IPS DF 4.7 (cell line): ENCODE results near the gene STAP2.
"Not testable (repeated sequence)": the region's sequence is repeated elsewhere in the genome, so short reads cannot be mapped to it uniquely, and the experiment has no call there.

Source experiments
- DNase-seq: peaks from one replicate; pipeline ENCODE4 v3.0.0-alpha.2; 2013; ENCODE audit warnings: low spot score; ENCODE audit errors: extremely low read depth

Gene STAP2

DNA sequence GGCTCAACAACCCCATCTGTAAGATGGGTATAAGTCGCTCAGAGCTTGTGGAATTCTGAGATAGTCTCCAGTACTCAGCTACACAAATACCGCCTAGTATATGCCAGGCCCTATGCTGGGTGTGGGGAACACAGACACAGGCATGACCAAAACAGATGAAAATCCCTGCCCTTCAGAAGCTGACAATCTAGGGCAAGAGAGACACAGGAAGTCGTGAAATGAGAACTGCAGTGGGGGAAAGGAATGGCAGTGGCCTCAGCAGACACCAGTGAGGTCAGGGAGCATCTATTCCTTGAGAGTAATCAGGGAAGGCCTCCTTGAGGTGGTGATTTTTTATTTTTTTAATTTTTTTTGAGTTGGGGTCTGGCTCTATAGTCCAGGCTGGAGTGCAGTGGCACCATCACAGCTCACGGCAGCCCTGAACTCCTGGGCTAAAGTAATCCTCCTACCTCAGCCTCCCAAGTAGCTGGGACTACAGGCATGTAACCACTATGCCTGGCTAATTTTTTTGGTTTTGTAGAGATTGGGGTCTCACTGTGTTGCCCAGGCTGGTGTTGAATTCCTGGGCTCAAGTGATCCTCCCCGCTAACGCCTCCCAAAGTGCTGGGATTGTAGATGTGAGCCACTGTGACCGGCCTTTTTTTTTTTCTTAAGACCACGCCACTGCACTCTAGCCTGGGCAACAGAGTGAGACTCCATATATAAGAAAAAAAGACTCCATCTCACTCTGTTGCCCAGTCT is 39.6 kb downstream of the STAP2 start:
- no peak for DNase-seq

DNA sequence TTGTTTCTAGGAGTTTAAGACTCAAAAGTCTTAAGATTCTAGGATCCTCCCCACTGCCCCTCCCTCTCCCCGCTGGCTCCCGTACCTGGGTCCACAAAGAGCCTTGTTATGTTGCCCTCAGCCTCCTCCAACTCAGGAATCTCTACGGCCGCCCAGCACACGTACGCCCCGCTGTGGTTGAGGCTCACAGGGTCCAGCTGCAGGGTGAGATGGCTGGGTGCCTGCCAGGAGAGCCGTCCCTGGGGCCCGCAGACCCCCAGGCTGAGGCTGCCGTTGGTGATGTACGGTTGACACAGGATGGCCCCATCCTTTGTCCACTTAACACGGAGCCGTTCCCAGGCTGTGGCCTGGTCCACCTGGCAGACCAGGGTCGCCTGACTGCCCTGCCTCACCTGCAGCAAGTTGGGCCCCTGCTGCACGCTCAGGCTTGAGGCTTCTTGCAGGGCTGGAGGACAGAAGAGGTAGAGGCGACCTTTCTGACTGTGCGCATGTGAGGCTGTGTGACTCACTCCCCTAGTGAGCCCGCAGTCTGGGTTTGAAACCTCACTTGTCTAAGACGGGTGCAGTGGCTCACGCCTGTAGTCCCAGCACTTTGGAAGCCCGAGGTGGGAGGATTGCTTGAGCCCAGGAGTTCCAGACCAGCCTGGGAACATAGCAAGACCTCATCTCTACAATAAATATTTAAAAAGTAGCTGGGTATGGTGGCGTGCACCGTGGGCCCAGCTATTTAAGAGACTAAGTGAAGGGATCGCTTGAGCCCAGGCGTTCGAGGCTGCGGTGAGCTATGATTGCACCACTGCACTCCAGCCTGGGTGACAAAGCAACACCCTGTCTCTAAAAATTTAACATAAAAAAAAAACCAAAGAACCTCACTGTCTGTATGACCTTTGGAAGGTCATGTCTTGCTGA is 40.5 kb downstream of the STAP2 start:
- no peak for DNase-seq

DNA sequence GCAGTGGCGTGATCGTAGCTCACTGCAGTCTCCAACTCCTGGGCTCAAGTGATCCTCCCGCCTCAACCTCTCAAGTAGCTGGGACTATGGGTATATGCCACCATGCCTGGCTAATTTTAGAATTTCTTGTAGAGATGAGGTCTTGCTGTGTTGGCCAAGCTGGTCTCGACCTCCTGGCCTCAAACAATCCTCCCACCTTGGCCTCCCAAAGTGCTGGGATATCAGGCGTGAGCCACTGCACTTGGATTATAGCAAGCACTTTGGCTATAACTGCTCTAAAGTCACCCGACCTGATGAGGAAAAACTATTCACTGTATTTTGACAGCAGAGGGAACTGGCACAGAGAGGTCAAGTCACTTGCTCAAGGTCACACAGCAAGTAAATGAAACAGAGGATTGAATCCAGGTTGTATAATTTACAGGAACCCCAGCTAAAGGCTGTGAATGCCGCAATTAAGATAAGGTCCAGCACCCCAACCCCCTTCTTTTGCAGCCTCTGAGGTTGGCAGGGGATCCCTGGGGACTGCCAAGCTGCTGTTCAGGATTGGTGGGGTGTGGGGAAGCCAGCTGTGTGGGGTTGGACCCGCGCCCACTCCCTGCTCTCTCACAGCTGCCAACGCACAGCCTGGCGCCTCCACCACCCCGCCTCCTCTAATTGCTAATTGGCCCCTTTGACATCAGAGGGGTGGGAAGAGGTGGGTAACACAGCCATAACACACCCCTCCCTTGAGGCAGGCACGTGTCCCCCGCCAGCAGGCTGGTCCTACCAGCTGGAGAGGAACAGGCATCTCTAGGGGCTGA is 42.5 kb downstream of the STAP2 start:
- no peak for DNase-seq

DNA sequence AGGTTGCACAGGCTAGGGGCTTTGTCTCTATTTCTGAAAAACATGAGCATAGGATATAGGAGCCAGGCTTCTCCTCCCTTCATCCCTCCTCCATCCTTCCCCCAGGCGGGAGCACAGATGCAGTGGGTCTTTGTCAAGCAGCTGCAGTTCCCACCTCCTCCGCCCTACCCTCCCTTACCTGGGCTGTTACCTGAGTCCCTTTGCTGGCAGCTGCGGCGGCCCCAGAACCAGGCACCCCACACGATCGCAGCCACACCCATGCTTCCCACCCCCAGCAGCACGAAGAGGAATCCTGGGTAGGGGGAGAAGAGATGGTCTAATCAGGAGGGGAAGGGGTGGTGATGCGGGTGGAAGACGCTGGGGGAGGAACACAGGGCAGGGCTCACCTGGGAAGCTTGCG is 44.2 kb downstream of the STAP2 start:
- no peak for DNase-seq

DNA sequence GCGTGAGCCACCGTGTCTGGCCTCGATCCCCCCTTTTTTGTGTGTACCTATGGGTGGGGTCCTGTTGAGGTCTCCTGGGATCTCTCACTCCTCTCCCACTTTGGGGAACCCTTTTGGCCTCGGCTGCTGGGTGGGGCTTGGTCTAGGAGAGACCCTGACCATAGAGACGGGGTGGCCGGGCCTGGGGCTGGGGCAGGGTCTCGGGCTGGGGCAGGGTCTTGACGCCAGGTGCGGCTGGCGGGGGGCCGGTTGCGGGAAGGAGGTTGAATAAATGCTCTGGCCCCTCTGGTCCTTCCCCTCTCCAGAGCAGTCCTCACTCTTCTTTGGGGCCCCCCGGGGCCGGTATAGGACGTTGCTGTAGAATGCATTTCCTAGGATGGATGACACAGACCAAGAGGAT is 46.1 kb downstream of the STAP2 start:
- DNase-seq = no peak

DNA sequence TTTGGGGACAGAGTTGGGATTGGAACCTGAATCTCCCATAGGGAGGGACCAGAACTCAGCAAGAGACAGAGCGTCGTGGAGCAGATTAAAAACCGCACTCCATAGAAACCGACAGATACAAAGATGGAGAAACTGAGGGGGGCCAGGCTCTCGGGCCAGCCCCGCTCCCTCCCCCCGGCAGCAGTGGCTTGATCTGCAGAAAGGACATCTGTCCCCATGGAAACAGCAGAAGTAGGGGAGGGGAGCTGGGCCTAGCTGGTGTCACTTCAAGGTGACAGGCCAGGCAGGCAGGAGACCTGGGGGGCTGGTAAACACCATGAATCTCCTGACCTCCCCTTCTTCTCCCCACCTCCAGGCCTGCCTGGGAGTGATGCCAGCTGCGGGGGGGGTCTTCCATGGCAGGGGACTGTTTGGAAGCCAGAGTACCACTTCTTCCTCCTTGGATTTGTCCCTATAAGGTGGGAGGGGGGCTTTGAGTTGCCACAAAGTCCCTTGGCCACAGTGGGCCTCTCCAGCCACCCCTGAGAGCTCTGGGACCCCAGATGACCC is 47.4 kb downstream of the STAP2 start:
- DNase-seq = no peak

DNA sequence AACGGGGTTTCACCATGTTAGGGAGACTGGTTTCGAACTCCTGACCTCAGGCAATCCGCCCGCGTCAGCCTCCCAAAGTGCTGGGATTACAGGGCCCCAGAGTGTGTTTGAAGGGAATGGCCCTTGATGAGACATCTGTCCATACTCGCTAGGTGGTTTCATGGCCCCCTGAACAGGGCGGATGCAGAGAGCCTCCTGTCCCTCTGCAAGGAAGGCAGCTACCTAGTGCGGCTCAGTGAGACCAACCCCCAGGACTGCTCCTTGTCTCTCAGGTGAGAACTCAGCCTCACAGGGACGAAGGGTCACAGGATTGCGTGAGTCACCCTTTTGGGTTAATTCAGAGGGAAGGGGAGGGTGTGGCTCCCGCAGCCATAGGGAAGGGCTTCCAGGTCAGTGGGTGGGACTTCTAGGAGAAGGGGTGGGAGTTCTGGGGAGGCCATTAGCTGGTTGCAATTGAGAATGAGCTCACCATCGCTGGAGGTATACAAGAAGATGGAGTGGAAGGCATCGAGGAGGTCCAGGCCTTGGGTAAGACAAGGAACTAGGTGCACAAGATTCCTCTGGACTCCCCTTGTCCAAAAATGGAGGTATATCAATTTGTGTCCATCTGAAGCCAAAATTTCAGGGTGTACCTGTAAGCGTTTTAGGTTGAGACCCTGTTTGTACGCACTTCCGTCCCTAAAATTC is 50.4 kb downstream of the STAP2 start:
- no peak for DNase-seq

DNA sequence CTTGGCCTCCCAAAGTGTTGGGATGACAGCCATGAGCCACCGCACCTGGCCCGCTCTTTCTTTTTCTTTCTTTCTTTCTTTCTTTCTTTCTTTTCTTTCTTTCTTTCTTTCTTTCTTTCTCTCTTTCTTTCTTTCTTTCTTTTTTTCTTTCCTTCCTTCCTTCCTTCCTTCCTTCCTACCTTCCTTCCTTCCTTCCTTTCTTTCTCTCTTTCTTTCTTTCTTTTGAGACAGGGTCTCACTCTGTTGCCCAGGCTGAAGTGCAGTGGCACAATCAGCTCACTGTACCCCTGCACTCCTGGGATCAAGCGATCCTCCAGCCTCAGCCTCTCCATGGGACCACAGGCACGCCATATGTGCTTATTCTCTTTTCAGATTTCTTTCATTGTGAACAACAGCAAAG is 52.5 kb downstream of the STAP2 start:
- DNase-seq = not testable (repeated sequence)

DNA sequence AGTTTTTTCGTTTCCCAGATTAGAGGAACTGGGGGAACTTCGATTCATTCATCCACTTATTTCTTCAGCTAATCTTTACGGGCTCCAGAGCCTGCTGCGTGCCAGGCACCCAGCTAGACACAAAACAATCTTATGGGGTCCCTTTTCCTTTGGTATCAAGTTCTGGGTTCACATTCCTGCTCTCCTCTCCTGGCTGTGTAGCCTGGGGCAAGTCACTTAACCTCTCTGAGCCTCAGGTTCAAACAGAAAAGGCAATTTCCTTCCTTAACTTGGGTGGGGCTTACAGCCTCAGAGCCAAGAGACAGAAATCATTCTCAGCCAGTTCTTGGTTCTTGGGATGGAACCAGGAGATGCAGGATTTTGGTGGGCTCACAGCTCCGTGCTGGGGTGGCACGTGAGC is 53.7 kb downstream of the STAP2 start:
- DNase-seq = no peak

DNA sequence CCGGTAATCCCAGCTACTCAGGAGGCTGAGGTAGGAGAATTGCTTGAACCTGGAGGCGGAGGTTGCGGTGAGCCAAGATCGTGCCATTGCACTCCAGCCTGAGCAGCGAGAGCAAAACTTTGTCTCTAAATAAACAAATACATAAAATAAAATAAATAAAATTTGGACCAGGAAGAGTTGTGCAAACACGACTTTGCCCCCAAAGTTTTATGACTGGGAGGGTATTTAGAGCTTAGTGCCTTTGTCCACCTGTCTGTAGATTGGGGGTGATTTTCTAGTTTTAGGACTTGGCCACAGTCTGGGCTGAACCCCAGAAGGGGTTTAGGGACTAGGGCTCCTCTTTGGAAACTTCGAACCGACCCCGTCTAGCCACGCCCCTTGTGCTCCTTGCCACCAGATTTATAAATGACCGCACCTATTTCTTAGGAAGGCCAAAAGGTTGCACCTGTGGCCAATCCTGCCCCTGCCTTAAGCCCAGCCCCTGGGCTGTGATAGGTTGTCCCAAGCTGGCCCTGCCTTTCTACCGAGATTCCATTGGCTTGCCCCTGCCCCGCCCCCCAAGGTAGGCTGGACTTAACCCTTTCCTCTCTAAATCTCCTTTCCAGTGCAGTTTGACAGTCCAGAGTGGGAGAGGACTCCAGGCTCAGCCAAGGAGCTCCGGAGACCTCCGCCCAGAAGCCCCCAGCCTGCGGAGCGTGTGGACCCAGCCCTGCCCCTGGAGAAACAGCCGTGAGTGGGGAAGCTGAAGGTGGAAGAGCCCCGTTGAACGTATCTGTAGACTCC is 54.3 kb downstream of the STAP2 start:
- peak; percentile 86 for DNase-seq

DNA sequence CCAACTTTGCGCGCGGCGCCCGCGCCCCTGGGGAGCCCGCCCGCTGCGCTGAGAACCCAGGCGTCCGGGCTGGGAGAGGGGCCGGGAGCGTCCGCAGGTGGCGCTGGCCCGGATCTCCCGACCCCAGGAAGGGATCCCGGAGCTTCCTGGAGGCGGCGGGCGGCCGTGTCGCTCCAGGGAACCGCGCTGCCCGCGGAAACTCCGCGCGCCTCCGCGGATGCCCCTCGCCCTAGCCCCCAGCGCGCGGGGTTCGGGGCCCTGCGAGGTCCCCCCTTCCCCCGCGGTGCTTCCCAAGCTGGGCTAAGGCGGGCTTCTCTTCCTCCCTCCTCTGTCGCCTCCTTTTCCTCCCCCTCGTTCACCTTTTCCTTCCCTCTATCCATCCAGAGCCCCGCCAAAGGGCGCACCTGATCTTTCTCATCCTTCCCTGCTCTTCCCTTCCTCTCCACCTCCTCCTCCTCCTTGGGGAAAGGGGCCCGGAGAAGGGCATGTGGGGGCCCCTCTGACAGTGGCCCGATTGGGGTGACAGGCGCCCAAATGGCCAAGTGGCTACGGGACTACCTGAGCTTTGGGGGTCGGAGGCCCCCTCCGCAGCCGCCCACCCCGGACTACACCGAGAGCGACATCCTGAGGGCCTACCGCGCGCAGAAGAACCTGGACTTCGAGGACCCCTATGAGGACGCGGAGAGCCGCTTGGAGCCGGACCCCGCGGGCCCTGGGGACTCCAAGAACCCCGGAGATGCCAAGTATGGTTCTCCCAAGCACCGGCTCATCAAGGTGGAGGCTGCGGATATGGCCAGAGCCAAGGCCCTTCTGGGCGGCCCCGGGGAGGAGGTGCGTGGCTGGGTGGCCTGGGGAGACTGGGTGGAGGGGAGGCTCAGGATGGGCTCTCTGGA is 58.9 kb downstream of the STAP2 start:
- no peak for DNase-seq

DNA sequence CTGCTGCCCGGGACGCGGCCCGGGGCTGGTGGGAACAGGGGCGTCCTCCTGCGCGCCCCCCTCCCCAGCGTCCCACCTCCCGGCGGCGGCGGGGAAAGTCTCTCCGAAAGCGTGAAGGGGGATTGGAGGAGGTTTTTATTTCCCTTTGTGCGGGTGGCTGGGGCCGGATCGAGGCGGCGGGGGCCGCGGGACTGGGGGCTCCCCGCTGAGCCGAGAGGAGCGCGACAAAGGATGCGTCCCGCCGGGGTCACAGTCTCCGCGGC is 59.4 kb downstream of the STAP2 start:
- no peak for DNase-seq

DNA sequence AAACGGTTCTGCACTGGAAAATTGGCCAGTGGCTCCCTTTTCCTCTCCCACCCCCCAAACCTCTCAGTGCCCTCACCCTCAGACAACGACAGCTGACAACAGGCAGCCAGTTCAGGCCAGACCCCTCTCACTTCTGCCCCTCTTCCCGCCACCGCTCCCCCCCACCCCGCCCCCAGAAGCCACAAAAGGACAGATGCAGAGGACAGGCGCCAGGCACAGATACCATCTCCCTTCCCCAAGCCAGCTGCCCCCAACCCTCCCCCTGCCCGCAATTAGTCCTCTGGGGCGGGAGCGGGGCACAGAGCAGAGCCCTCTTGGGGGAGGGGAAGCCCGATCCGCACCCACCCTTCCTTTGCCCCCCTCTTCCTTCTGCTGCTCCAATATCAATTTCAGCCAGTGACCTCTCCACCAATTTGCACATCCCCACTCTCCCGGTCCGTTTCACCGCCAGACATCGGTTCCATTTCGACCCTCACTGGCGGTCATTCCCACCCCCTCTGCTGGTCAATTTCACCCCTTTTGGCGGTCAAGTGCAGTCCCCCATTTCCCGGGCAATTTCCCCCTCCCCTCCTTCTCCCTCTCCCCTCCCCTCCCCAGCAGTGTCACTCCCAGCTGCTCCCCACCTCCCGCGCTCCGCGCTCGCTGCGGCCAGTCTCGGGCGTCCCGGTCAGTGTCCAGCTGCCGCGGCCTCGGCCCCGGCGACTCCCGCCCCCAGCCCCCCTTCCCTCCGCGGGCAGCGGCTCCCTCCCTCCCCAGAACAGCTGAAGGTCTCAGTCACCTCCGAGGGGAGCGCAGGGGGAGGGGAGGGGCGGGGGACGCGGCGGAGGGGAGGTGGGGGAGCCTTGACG is 60.0 kb downstream of the STAP2 start, which contains the start of gene SHD:
TSS of gene SHD (plus strand) at position 848 of the 848 bp plus-strand sequence. CDS start 798 bp downstream, outside the sequence.
- DNase-seq = no peak

DNA sequence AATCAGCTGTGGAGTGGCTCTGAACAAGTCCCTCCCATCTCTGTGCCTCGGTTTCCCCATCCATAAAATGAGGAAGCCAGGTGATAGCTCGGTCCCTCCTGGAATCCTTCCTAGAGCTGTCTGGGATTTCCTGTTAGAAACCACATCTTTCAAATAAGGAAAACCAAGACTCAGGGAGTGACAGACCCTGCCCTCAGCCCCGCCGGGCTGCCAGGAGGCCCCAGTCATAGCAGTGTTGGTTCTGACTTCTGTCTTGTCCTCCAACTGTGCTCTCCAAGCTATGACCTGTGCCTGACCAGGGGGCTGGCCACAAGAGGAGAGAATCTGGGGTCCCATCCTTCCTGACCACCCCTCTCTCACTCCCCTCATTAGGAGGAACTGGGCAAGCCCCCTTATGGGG is 60.6 kb downstream of the STAP2 start:
- no peak for DNase-seq

DNA sequence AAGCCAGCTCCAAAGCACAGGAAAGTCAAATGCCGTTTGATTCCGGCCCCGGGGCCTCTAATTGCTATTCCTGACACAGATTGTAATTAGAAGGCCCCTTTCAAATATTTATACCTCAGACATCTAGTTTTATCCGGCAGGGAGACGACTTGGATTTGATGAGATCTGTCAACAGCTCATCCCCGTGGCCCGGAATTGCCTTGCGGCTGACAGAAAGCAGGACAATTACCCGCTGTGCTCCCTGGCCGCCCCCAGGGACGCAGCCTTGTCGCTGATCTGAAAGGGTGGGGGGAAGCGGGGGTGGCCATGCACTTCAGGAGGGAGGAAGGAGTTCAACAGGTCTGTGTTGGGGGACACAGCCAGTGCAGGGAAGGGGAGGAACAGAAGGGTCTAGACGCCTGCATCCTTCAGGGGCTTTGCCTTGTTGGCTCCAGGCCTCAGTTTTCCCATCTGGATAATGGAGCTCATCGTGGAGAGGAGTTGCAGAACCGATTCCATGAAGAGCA is 61.4 kb downstream of the STAP2 start:
- no peak for DNase-seq

DNA sequence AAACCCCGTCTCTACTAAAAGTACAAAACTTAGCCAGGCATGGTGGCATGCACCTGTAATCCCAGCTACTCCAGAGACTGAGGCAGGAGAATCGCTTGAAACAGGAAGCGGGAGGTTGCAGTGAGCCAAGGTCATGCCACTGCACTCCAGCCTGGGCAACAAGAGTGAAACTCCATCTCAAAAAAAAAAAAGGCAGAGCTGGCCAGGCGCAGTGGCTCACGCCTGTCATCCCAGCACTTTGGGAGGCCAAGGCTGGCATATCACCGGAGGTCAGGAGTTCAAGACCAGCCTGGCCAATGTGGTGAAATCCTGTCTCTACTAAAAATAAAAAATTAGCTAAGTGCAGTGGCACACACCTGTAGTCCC is 64.3 kb downstream of the STAP2 start:
- not testable (repeated sequence) for DNase-seq
